Smooth muscle cell (in vitro differentiated cells): ENCODE measurements around the gene ENOX1. TPM values are rescaled to one million over a fixed set of nuclear protein-coding genes. Genes with fewer than 3 reads are reported as not detected.

Experiments
- DNase-seq: peaks from one replicate; lab custom pipeline; 2025; ENCODE audit not compliant: unreplicated experiment; lab: John Stamatoyannopoulos, UW
- H2AFZ ChIP-seq: fragments of 200-600 bp; sonication (generic); 2 replicates; pipeline ENCODE4 v1.6.0; 2016; ENCODE audit warnings: antibody characterized with exemption, low read depth, mild to moderate bottlenecking
- H3F3A ChIP-seq: fragments of 200-600 bp; sonication (generic); 2 replicates; pipeline ENCODE4 v1.6.0; 2017; ENCODE audit warnings: antibody characterized with exemption, low read depth
- H3K27ac ChIP-seq: fragments of 200-600 bp; sonication (generic); 2 replicates; pipeline ENCODE4 v1.5.1; 2016; ENCODE audit warnings: low read depth, mild to moderate bottlenecking
- H3K27me3 ChIP-seq: fragments of 200-600 bp; sonication (generic); 2 replicates; pipeline ENCODE4 v1.6.1; 2016; ENCODE audit warnings: low read depth, mild to moderate bottlenecking
- H3K36me3 ChIP-seq: fragments of 200-600 bp; sonication (generic); 2 replicates; pipeline ENCODE4 v1.5.1; 2016; ENCODE audit warnings: low read depth
- H3K4me1 ChIP-seq: fragments of 200-600 bp; sonication (generic); 2 replicates; pipeline ENCODE4 v1.5.1; 2016; ENCODE audit warnings: low read depth
- H3K4me2 ChIP-seq: fragments of 200-600 bp; sonication (generic); 2 replicates; pipeline ENCODE4 v1.6.0; 2016; ENCODE audit warnings: mild to moderate bottlenecking
- H3K4me3 ChIP-seq: fragments of 200-600 bp; sonication (generic); 2 replicates; pipeline ENCODE4 v1.5.1; 2016; ENCODE audit warnings: mild to moderate bottlenecking
- H3K79me2 ChIP-seq: fragments of 200-600 bp; sonication (generic); 2 replicates; pipeline ENCODE4 v1.6.0; 2016; ENCODE audit warnings: low read depth, mild to moderate bottlenecking
- H3K9ac ChIP-seq: fragments of 200-600 bp; sonication (generic); 2 replicates; pipeline ENCODE4 v1.6.0; 2016; ENCODE audit warnings: low read depth
- H3K9me3 ChIP-seq: fragments of 200-600 bp; sonication (generic); replicated peaks from 2 replicates; pipeline ENCODE4 v1.5.1; 2016; ENCODE audit warnings: low read depth
- H4K20me1 ChIP-seq: fragments of 200-600 bp; sonication (generic); 2 replicates; pipeline ENCODE4 v1.6.0; 2016; ENCODE audit warnings: low read depth
- CTCF ChIP-seq: fragments of 200-600 bp; sonication (generic); IDR thresholded peaks from 2 replicates; pipeline ENCODE4 v1.5.1; 2017; ENCODE audit warnings: borderline replicate concordance, mild to moderate bottlenecking, antibody characterized with exemption; ENCODE audit not compliant: insufficient read depth, poor library complexity, severe bottlenecking
- WGBS: methylation state at CpG from one replicate; pipeline ENCODE4 v1.1.7; 2016; ENCODE audit warnings: low lambda C conversion rate; 5-methylcytosine and 5-hydroxymethylcytosine counted together
- polyA plus RNA-seq: library from polyadenylated mRNA; unstranded; fragments of >200 nt; fragmentation: Nextera tagmentation; extraction: Ambion mirVana; gene quantifications from 2 replicates; pipeline ENCODE4 v1.2.1, GENCODE V29; 2016
- total RNA-seq: library from RNA; depleted of rRNA; stranded (reverse); fragments of >200 nt; gene quantifications from 2 replicates; pipeline ENCODE4 v1.2.3, GENCODE V29; 2014

ENOX1 gene
- total and polyA plus RNA-seq, 2 experiments from 2014 or later, result 1.9 to 2.6 TPM

GRCh38 chr13:43564952-43565351 is 221.8 kb downstream of the ENOX1 start:
- no peaks in the 10 kb centered on the region for H3K79me2 ChIP-seq

GRCh38 chr13:43561081-43561480 is 225.7 kb downstream of the ENOX1 start:
- no peaks in the 10 kb centered on the region for H3K27me3 ChIP-seq
- no peaks in the 10 kb centered on the region for H3K9me3 ChIP-seq
- no peak overlapping the region for H3K27ac ChIP-seq
- no peaks in the 10 kb centered on the region for H3K4me1 ChIP-seq
- no peak overlapping the region for H2AFZ ChIP-seq
- TF ChIP-seq CTCF, result no peak
- no peak for DNase-seq
- 93% methylated on average over 4 of the region's 4 CpGs for WGBS
- H3K4me2 ChIP-seq, result no peak overlapping the region
- no peaks in the 10 kb centered on the region for H4K20me1 ChIP-seq
- H3K9ac ChIP-seq, result no peak overlapping the region
- no peaks in the 10 kb centered on the region for H3K79me2 ChIP-seq
- no peaks in the 10 kb centered on the region for H3K36me3 ChIP-seq
- H3F3A ChIP-seq, result no peaks in the 10 kb centered on the region
- H3K4me3 ChIP-seq, result no peak overlapping the region

More at GRCh38 chr13:43564952-43565351, 221.8 kb downstream of the ENOX1 start:
- Histone ChIP-seq H2AFZ (no peak overlapping the region), H4K20me1 (no peaks in the 10 kb centered on the region), H3K9me3 (no peaks in the 10 kb centered on the region), H3K36me3 (no peaks in the 10 kb centered on the region), H3F3A (peaks cover 6% of the 10 kb centered on the region), H3K4me1 (no peaks in the 10 kb centered on the region), H3K4me2 (no peak overlapping the region), H3K27me3 (no peaks in the 10 kb centered on the region), H3K27ac (no peak overlapping the region), H3K4me3 (no peak overlapping the region), H3K9ac (no peak overlapping the region)
- no peak for TF ChIP-seq CTCF
- WGBS, result 86% methylated on average over 1 of the region's 1 CpG
- no peak for DNase-seq

GRCh38 chr13:43558939-43559338 is 227.8 kb downstream of the ENOX1 start:
- Histone ChIP-seq H3K9ac (no peak overlapping the region), H3K4me3 (no peak overlapping the region), H3K4me2 (peak overlapping the region; percentile 31), H3K27me3 (no peaks in the 10 kb centered on the region), H3K79me2 (no peaks in the 10 kb centered on the region), H3K27ac (no peak overlapping the region), H3K36me3 (no peaks in the 10 kb centered on the region), H3K9me3 (no peaks in the 10 kb centered on the region), H4K20me1 (no peaks in the 10 kb centered on the region), H3K4me1 (no peaks in the 10 kb centered on the region), H2AFZ (no peak overlapping the region), H3F3A (no peaks in the 10 kb centered on the region)
- 83% methylated on average over 1 of the region's 1 CpG for WGBS
- DNase-seq, result no peak
- TF ChIP-seq CTCF, result no peak

GRCh38 chr13:43558326-43558725 is 228.4 kb downstream of the ENOX1 start:
- no peak for TF ChIP-seq CTCF
- Histone ChIP-seq H3K27me3 (no peaks in the 10 kb centered on the region), H3K9me3 (no peaks in the 10 kb centered on the region), H4K20me1 (no peaks in the 10 kb centered on the region), H3K9ac (no peak overlapping the region), H3F3A (no peaks in the 10 kb centered on the region), H3K4me3 (no peak overlapping the region), H3K4me2 (no peak overlapping the region), H3K4me1 (no peaks in the 10 kb centered on the region), H3K36me3 (no peaks in the 10 kb centered on the region), H3K79me2 (no peaks in the 10 kb centered on the region), H2AFZ (no peak overlapping the region), H3K27ac (no peak overlapping the region)
- WGBS, result 41% methylated on average over 1 of the region's 1 CpG
- DNase-seq, result no peak
